ENCODE results near the gene NPAS1. TPM values are rescaled to one million over a fixed set of nuclear protein-coding genes. Genes with fewer than 3 reads are reported as not detected.

NPAS1 gene
- 5.6 to 8.0 TPM (median 6.0 TPM) in 5 replicates for total RNA-seq (2022; extraction: Qiagen RNA extraction; ENCODE audit: low read depth)

GRCh38 chr19:47019431-47020041, at the start of gene NPAS1:
NPAS1 (plus strand) TSS chr19:47019837; CDS start chr19:47021048, 1,211 bp downstream.

Other genes starting within 250 kb of the NPAS1 start
- gene SLC1A5, start 231.2 kb upstream of the NPAS1 start, total RNA-seq (2022; extraction: Qiagen RNA extraction; ENCODE audit: low read depth): 237 to 296 TPM (median 273 TPM) in 5 replicates
- gene AP2S1, start 169.0 kb upstream of the NPAS1 start, total RNA-seq (2022; extraction: Qiagen RNA extraction; ENCODE audit: low read depth): 224 to 309 TPM (median 291 TPM) in 5 replicates
- gene ARHGAP35, start 158.8 kb upstream of the NPAS1 start, total RNA-seq (2022; extraction: Qiagen RNA extraction; ENCODE audit: low read depth): 23.9 to 32.0 TPM (median 29.7 TPM) in 5 replicates
- gene TMEM160, start 28.8 kb downstream of the NPAS1 start, total RNA-seq (2022; extraction: Qiagen RNA extraction; ENCODE audit: low read depth): 30.1 to 87.8 TPM (median 74.5 TPM) in 5 replicates
- gene ZC3H4, start 93.9 kb downstream of the NPAS1 start, total RNA-seq (2022; extraction: Qiagen RNA extraction; ENCODE audit: low read depth): 17.4 to 22.8 TPM (median 20.3 TPM) in 5 replicates
- 197 to 234 TPM (median 214 TPM) in 5 replicates for gene SAE1, start 111.0 kb downstream of the NPAS1 start, total RNA-seq (2022; extraction: Qiagen RNA extraction; ENCODE audit: low read depth)
- gene BBC3, start 211.4 kb downstream of the NPAS1 start, total RNA-seq (2022; extraction: Qiagen RNA extraction; ENCODE audit: low read depth): 19.6 to 33.8 TPM (median 30.8 TPM) in 5 replicates
- gene CCDC9, start 236.7 kb downstream of the NPAS1 start, total RNA-seq (2022; extraction: Qiagen RNA extraction; ENCODE audit: low read depth): 22.8 to 25.2 TPM (median 24.8 TPM) in 5 replicates

Measured in A549 treated with CpdA at 1 μM for 4 hours (cell line).